H9 (cell line): Measurements from ENCODE around the gene TP73. TPM values are rescaled to one million over a fixed set of nuclear protein-coding genes. Genes with fewer than 3 reads are reported as not detected.

Source experiments
- DNase-seq: peaks from one replicate; pipeline ENCODE4 v3.0.0-alpha.2; 2017
- H2AFZ ChIP-seq: one replicate; pipeline ENCODE4 v1.6.1; 2013; ENCODE audit warnings: mild to moderate bottlenecking, low read length, control low read depth, moderate library complexity
- H2AK5ac ChIP-seq: 2 replicates; pipeline ENCODE4 v1.6.1; 2013; ENCODE audit warnings: low read length, control low read depth, mixed read lengths; ENCODE audit not compliant: insufficient read length
- H2BK120ac ChIP-seq: one replicate; pipeline ENCODE4 v1.6.1; 2013; ENCODE audit warnings: low read depth, mild to moderate bottlenecking, low read length, control low read depth, inconsistent platforms; ENCODE audit not compliant: poor library complexity, severe bottlenecking
- H2BK12ac ChIP-seq: 2 replicates; pipeline ENCODE4 v1.6.1; 2013; ENCODE audit warnings: low read length, control low read depth, mixed read lengths, low read depth; ENCODE audit not compliant: insufficient read length
- H2BK15ac ChIP-seq: 2 replicates; pipeline ENCODE4 v1.6.1; 2013; ENCODE audit warnings: low read depth, low read length, control low read depth
- H2BK20ac ChIP-seq: one replicate; pipeline ENCODE4 v1.6.1; 2013; ENCODE audit warnings: low read depth, mild to moderate bottlenecking, low read length, control low read depth, inconsistent platforms; ENCODE audit not compliant: poor library complexity, severe bottlenecking
- H2BK5ac ChIP-seq: 2 replicates; pipeline ENCODE4 v1.6.1; 2013; ENCODE audit warnings: low read length, control low read depth, mixed read lengths; ENCODE audit not compliant: insufficient read length
- H3K14ac ChIP-seq: 2 replicates; pipeline ENCODE4 v1.6.1; 2013; ENCODE audit warnings: low read length, control low read depth; ENCODE audit not compliant: insufficient read depth
- H3K18ac ChIP-seq: 2 replicates; pipeline ENCODE4 v1.6.1; 2013; ENCODE audit warnings: low read depth, mild to moderate bottlenecking, mixed read lengths, low read length, control low read depth; ENCODE audit not compliant: insufficient read length
- H3K23ac ChIP-seq: 2 replicates; pipeline ENCODE4 v1.6.1; 2013; ENCODE audit warnings: low read length, control low read depth, mixed read lengths, low read depth; ENCODE audit not compliant: insufficient read length
- H3K23me2 ChIP-seq: 2 replicates; pipeline ENCODE4 v1.6.1; 2013; ENCODE audit warnings: low read depth, mild to moderate bottlenecking, mixed read lengths, low read length, control low read depth; ENCODE audit not compliant: insufficient read length, poor library complexity, severe bottlenecking
- H3K27ac ChIP-seq: 2 replicates; pipeline ENCODE4 v1.5.1; 2013; ENCODE audit warnings: low read length, control low read depth, mixed read lengths, low read depth; ENCODE audit not compliant: insufficient read length
- H3K27me3 ChIP-seq: 2 replicates; pipeline ENCODE4 v1.6.1; 2013; ENCODE audit warnings: low read length, control low read depth, inconsistent platforms; ENCODE audit not compliant: insufficient read depth
- H3K4ac ChIP-seq: 2 replicates; pipeline ENCODE4 v1.6.1; 2013; ENCODE audit warnings: low read depth, mild to moderate bottlenecking, control low read depth, inconsistent platforms, low read length, moderate library complexity
- H3K4me1 ChIP-seq: 2 replicates; pipeline ENCODE4 v1.6.1; 2013; ENCODE audit warnings: low read length, control low read depth, inconsistent platforms; ENCODE audit not compliant: insufficient read depth
- H3K4me2 ChIP-seq: 2 replicates; pipeline ENCODE4 v1.6.1; 2013; ENCODE audit warnings: low read length, control low read depth, mixed read lengths; ENCODE audit not compliant: insufficient read length, insufficient read depth
- H3K56ac ChIP-seq: 2 replicates; pipeline ENCODE4 v1.6.1; 2013; ENCODE audit warnings: low read depth, mild to moderate bottlenecking, mixed read lengths, low read length, control low read depth; ENCODE audit not compliant: insufficient read length
- H3K79me1 ChIP-seq: 2 replicates; pipeline ENCODE4 v1.6.1; 2013; ENCODE audit warnings: low read depth, mild to moderate bottlenecking, moderate library complexity, low read length, control low read depth, inconsistent platforms; ENCODE audit not compliant: insufficient read depth, poor library complexity, severe bottlenecking
- H3K79me2 ChIP-seq: 2 replicates; pipeline ENCODE4 v1.6.1; 2013; ENCODE audit warnings: low read length, control low read depth, inconsistent platforms; ENCODE audit not compliant: insufficient read depth
- H3K9ac ChIP-seq: 2 replicates; pipeline ENCODE4 v1.6.1; 2013; ENCODE audit warnings: low read length, control low read depth, mixed read lengths; ENCODE audit not compliant: insufficient read length; ENCODE audit errors: extremely low read depth
- H3K9me3 ChIP-seq: one replicate; pipeline ENCODE4 v1.6.1; 2013; ENCODE audit warnings: low read depth, low read length, inconsistent platforms; ENCODE audit not compliant: control insufficient read depth
- H3T11ph ChIP-seq: one replicate; pipeline ENCODE4 v1.6.1; 2013; ENCODE audit warnings: mild to moderate bottlenecking, low read length, control low read depth, inconsistent platforms
- H4K20me1 ChIP-seq: one replicate; pipeline ENCODE4 v1.6.1; 2013; ENCODE audit not compliant: control insufficient read depth, insufficient read length, insufficient read depth
- H4K5ac ChIP-seq: 2 replicates; pipeline ENCODE4 v1.6.1; 2013; ENCODE audit warnings: low read depth, mild to moderate bottlenecking, mixed read lengths, low read length, control low read depth; ENCODE audit not compliant: insufficient read length
- H4K8ac ChIP-seq: replicated peaks from 2 replicates; pipeline ENCODE4 v1.6.1; 2013; ENCODE audit warnings: low read length, control low read depth, mixed read lengths, low read depth; ENCODE audit not compliant: insufficient read length
- H4K91ac ChIP-seq: 2 replicates; pipeline ENCODE4 v1.6.1; 2013; ENCODE audit warnings: low read depth, mild to moderate bottlenecking, moderate library complexity, mixed read lengths, low read length, control low read depth; ENCODE audit not compliant: insufficient read length
- H3K27ac Mint-ChIP-seq, 3 experiments: 2 replicates in 2 of 3; 3 replicates in 1 of 3; pipeline ENCODE4 v1.8.0; 2020 to 2021; ENCODE audit warnings: mixed read lengths in 3 of 3, mild to moderate bottlenecking in 1 of 3, moderate library complexity in 1 of 3
- H3K27me3 Mint-ChIP-seq: 2 replicates; pipeline ENCODE4 v1.8.0; 2021; ENCODE audit warnings: low read depth, mild to moderate bottlenecking, moderate library complexity, mixed read lengths
- H3K36me3 Mint-ChIP-seq, 3 experiments: 2 replicates in 2 of 3; 3 replicates in 1 of 3; pipeline ENCODE4 v1.8.0; 2020 to 2021; ENCODE audit warnings: low read depth in 3 of 3, mixed read lengths in 3 of 3; ENCODE audit not compliant: insufficient read depth in 1 of 3
- H3K4me1 Mint-ChIP-seq, 2 experiments: 2 replicates each; pipeline ENCODE4 v1.8.0; 2020; ENCODE audit warnings: mixed read lengths in 2 of 2
- H3K4me3 Mint-ChIP-seq, 2 experiments: 2 replicates in 1 of 2; 3 replicates in 1 of 2; pipeline ENCODE4 v1.8.0; 2020 to 2021; ENCODE audit warnings: mild to moderate bottlenecking in 2 of 2, mixed read lengths in 2 of 2, moderate library complexity in 1 of 2
- H3K9me3 Mint-ChIP-seq, 2 experiments: 2 replicates in 1 of 2; 3 replicates in 1 of 2; pipeline ENCODE4 v1.8.0; 2020; ENCODE audit warnings: mild to moderate bottlenecking in 2 of 2, mixed read lengths in 2 of 2, moderate library complexity in 1 of 2
- WGBS: extraction: QIAGEN DNeasy Blood & Tissue Kit; methylation state at CpG from one replicate; pipeline ENCODE4 v1.1.7; 2013; ENCODE audit warnings: missing lambda C conversion rate, low lambda C conversion rate, mixed read lengths; ENCODE audit not compliant: insufficient read length; ENCODE audit errors: extremely low coverage; 5-methylcytosine and 5-hydroxymethylcytosine counted together
- total RNA-seq: library from RNA; stranded (reverse); gene quantifications from 2 replicates; pipeline ENCODE4 v1.2.1, GENCODE V29; 2021
- TF ChIP-seq, protein P1 (sequence below): fragments of 200-600 bp; sonication (generic); conservative IDR thresholded peaks from 3 replicates; pipeline ENCODE4 v1.8.0; 2021; ENCODE audit warnings: antibody characterized with exemption, mild to moderate bottlenecking

TP73 gene
- total RNA-seq, 1 experiment from 2014 or later = 4.7 TPM

DNA sequence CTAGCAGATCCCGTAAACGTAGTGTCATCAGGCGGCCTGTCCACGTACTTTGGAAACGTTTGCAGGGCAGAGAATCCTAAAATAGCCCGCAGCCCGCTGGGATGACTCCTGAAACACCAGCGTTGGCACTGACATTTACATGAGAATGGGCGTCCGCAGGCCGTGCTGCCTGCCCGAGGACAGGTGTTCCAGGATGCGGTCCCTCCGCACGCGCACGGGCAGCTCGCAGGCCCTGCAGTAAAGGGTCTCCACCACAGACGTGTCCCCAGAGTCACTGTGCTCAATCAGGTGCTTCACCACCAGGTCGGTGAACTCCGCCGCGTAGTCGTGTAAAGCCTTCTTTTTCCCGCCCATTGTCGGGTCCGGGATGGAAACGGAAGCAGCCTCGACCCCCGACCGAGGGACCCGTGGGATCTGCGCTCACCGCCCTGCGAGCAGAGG lies 94.1 kb downstream of the TP73 start:
- WGBS = no CpG with 5 or more reads among the region's 35 CpGs
- H3K23ac ChIP-seq = no peak overlapping the region
- peak overlapping the region; percentile 63 to 97 (median 97); a peak in 5 of 7 replicates for H3K27ac Mint-ChIP-seq
- H4K91ac ChIP-seq = no peak overlapping the region
- H3K18ac ChIP-seq = peak overlapping the region; percentile 60
- peak overlapping the region; percentile 92 to 95 for H3K4me3 Mint-ChIP-seq
- peak overlapping the region; percentile 70 for H3K4me2 ChIP-seq
- DNase-seq = peak; percentile 82
- no peak overlapping the region; the same call in 1 of the 2 replicates for H2BK15ac ChIP-seq
- no peaks in the 10 kb centered on the region for H3K9me3 Mint-ChIP-seq
- no peak overlapping the region for H4K8ac ChIP-seq
- no peak overlapping the region for H3K27ac ChIP-seq
- H2BK12ac ChIP-seq = no peak overlapping the region
- H3K14ac ChIP-seq = peak overlapping the region; percentile 51; the same call in 1 of the 2 replicates
- H3K4ac ChIP-seq = no peak overlapping the region
- no peak overlapping the region for H2BK5ac ChIP-seq
- H3K79me1 ChIP-seq = no peaks in the 10 kb centered on the region
- no peak overlapping the region for H2AK5ac ChIP-seq
- H4K5ac ChIP-seq = no peak overlapping the region
- TF ChIP-seq, protein P1, sequence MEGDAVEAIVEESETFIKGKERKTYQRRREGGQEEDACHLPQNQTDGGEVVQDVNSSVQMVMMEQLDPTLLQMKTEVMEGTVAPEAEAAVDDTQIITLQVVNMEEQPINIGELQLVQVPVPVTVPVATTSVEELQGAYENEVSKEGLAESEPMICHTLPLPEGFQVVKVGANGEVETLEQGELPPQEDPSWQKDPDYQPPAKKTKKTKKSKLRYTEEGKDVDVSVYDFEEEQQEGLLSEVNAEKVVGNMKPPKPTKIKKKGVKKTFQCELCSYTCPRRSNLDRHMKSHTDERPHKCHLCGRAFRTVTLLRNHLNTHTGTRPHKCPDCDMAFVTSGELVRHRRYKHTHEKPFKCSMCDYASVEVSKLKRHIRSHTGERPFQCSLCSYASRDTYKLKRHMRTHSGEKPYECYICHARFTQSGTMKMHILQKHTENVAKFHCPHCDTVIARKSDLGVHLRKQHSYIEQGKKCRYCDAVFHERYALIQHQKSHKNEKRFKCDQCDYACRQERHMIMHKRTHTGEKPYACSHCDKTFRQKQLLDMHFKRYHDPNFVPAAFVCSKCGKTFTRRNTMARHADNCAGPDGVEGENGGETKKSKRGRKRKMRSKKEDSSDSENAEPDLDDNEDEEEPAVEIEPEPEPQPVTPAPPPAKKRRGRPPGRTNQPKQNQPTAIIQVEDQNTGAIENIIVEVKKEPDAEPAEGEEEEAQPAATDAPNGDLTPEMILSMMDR = no peak
- H3K36me3 Mint-ChIP-seq = peaks cover 23 to 34% (median 32%) of the 10 kb centered on the region in 3 experiments; a peak in 6 of 7 replicates
- no peak overlapping the region for H3K56ac ChIP-seq
- H3K4me1 ChIP-seq = peaks cover 5% of the 10 kb centered on the region; the same call in 1 of the 2 replicates
- H3K27me3 Mint-ChIP-seq = peaks cover 15% of the 10 kb centered on the region
- H3K23me2 ChIP-seq = peaks cover 11% of the 10 kb centered on the region
- H2BK120ac ChIP-seq = no peak overlapping the region
- no peak overlapping the region for H2BK20ac ChIP-seq
- peaks cover 5% of the 10 kb centered on the region for H4K20me1 ChIP-seq
- no peaks in the 10 kb centered on the region for H3K9me3 ChIP-seq
- no peak overlapping the region for H2AFZ ChIP-seq
- peaks cover 2% of the 10 kb centered on the region; the same call in 1 of the 2 replicates for H3K79me2 ChIP-seq
- peak overlapping the region; percentile 5 for H3K9ac ChIP-seq
- H3K27me3 ChIP-seq = no peaks in the 10 kb centered on the region; the same call in 1 of the 2 replicates
- peaks cover 18 to 19% of the 10 kb centered on the region in 2 experiments for H3K4me1 Mint-ChIP-seq
- H3T11ph ChIP-seq = no peak overlapping the region
